Measurements from ENCODE around the gene TTLL11. TPM values are rescaled to one million over a fixed set of nuclear protein-coding genes. Genes with fewer than 3 reads are reported as not detected.

The TTLL11 gene
- polyA plus RNA-seq, 4 donors = 3.2 to 4.8 (median 3.9) TPM

DNA sequence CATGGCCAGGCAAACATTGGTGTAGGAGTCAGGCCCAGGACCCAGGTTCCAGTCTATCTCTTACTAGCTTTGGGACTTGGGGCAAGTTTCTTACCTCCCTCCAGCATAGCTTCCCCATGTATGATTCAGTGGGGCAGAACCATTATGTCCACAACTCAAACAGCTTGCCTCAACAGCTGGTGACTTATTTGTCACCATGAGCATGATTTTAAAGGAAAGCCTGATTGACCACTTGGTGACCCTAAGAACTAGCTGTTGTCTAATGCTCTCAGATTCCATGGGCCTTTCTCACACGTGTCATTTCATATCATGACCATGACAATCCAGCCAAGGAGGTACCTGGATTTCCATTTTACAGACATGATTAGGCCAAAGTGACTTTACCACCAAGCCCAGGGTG lies 126.4 kb downstream of the TTLL11 start:
- no peaks in the 10 kb centered on the region for H3K9me3 ChIP-seq (ENCODE audit: control insufficient read depth in 2 of 2, insufficient read depth in 1 of 2, low read depth in 1 of 2, low read length in 1 of 2)
- FAIRE-seq (no peak), DNase-seq (no peak)
- H3K27ac ChIP-seq (ENCODE audit: low read depth in 1 of 3, low read length in 2 of 3) = no peak overlapping the region
- H3K4me1 ChIP-seq (ENCODE audit: control insufficient read depth in 3 of 3, insufficient read depth in 2 of 3, low read depth in 1 of 3, low read length in 2 of 3) = no peaks in the 10 kb centered on the region
- H3K27me3 ChIP-seq (ENCODE audit: control insufficient read depth in 3 of 3, insufficient read depth in 3 of 3, low read length in 3 of 3) = no peaks in the 10 kb centered on the region
- no peak overlapping the region for H3K4me3 ChIP-seq (ENCODE audit: low read depth in 1 of 3, low read length in 3 of 3)
- 82 to 95% (median 86%) methylated on average over 1 of the region's 1 CpG for WGBS, 3 donors
- H3K36me3 ChIP-seq (ENCODE audit: control insufficient read depth in 3 of 3, insufficient read depth in 2 of 3, low read depth in 1 of 3, low read length in 3 of 3) = no peaks in the 10 kb centered on the region

DNA sequence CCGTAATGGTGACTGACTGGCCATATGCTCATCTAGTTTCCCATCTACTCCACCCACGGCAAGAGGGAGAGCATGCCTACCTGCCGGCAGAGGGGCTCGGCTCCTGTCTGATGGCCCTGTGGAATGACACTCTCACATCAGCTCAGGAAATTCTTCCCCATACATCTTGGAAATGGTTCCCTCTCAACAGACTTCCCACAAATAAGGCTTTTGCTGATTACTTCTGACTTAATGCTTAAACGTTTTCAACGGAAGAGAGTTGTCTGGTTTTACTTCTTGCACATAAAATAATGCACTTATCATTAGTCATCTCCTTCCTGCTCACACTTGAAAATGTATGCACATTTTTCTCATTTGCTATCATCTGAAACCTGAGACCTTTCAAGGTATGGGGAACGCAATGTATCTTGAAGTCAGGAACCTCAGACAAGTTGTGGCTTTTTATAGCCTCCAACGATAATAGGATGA lies 129.5 kb downstream of the TTLL11 start:
- Histone ChIP-seq H3K27me3 (ENCODE audit: control insufficient read depth in 3 of 3, insufficient read depth in 3 of 3, low read length in 3 of 3) (no peaks in the 10 kb centered on the region), H3K36me3 (ENCODE audit: control insufficient read depth in 3 of 3, insufficient read depth in 2 of 3, low read depth in 1 of 3, low read length in 3 of 3) (no peaks in the 10 kb centered on the region), H3K4me3 (ENCODE audit: low read depth in 1 of 3, low read length in 3 of 3) (no peak overlapping the region), H3K27ac (ENCODE audit: low read depth in 1 of 3, low read length in 2 of 3) (no peak overlapping the region), H3K9me3 (ENCODE audit: control insufficient read depth in 2 of 2, insufficient read depth in 1 of 2, low read depth in 1 of 2, low read length in 1 of 2) (no peaks in the 10 kb centered on the region), H3K4me1 (ENCODE audit: control insufficient read depth in 3 of 3, insufficient read depth in 2 of 3, low read depth in 1 of 3, low read length in 2 of 3) (no peaks in the 10 kb centered on the region)
- DNase-seq = no peak
- WGBS, 3 donors = 76 to 82% (median 81%) methylated on average over 8 of the region's 8 CpGs
- no peak for FAIRE-seq

DNA sequence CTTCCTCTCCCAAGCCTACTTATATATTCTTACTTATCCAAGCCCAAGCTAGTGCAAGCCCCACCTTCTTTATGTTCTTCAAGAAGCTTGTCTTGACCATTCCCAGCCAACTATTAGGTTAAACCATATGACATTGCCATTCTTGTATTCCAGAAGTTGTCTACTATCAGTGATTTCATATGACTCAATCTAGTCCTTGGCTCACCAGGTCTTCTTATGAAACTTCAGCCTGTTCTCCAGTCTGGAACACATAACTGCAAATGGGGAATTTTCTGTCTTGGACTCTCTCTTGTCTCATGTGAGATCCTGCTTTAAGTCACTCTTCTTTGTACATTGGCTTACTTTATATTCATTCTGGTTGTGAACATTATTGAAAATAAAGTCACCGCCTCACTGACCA lies 130.7 kb downstream of the TTLL11 start:
- Histone ChIP-seq H3K36me3 (ENCODE audit: control insufficient read depth in 3 of 3, insufficient read depth in 2 of 3, low read depth in 1 of 3, low read length in 3 of 3) (no peaks in the 10 kb centered on the region), H3K27me3 (ENCODE audit: control insufficient read depth in 3 of 3, insufficient read depth in 3 of 3, low read length in 3 of 3) (no peaks in the 10 kb centered on the region), H3K4me3 (ENCODE audit: low read depth in 1 of 3, low read length in 3 of 3) (no peak overlapping the region), H3K9me3 (ENCODE audit: control insufficient read depth in 2 of 2, insufficient read depth in 1 of 2, low read depth in 1 of 2, low read length in 1 of 2) (no peaks in the 10 kb centered on the region), H3K4me1 (ENCODE audit: control insufficient read depth in 3 of 3, insufficient read depth in 2 of 3, low read depth in 1 of 3, low read length in 2 of 3) (no peaks in the 10 kb centered on the region), H3K27ac (ENCODE audit: low read depth in 1 of 3, low read length in 2 of 3) (no peak overlapping the region)
- 100% methylated on average over 1 of the region's 1 CpG for WGBS, 3 donors
- DNase-seq (no peak), FAIRE-seq (no peak)

DNA sequence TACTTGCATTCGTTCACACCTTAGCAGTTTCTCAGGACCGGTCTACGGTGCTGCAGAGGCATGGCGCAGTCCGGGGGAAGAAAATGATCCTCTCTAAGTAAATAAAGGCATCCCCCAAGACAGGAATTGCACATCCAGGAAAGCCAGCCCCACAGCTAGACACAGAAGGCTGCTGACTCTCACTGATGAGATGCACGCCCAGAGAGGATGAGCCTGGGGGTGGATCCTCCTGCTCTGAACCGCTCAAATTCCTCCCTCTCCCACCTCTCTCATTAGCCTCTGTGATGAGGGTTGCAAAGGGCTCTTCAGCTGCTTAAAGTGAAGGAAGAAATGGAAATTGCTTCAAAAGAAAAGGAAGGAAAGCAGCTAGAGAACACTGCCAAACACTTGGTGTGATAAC lies 132.4 kb downstream of the TTLL11 start:
- 91 to 95% (median 95%) methylated on average over 7 of the region's 7 CpGs for WGBS, 3 donors
- Histone ChIP-seq H3K36me3 (ENCODE audit: control insufficient read depth in 3 of 3, insufficient read depth in 2 of 3, low read depth in 1 of 3, low read length in 3 of 3) (no peaks in the 10 kb centered on the region), H3K9me3 (ENCODE audit: control insufficient read depth in 2 of 2, insufficient read depth in 1 of 2, low read depth in 1 of 2, low read length in 1 of 2) (no peaks in the 10 kb centered on the region), H3K4me3 (ENCODE audit: low read depth in 1 of 3, low read length in 3 of 3) (no peak overlapping the region), H3K4me1 (ENCODE audit: control insufficient read depth in 3 of 3, insufficient read depth in 2 of 3, low read depth in 1 of 3, low read length in 2 of 3) (no peaks in the 10 kb centered on the region), H3K27me3 (ENCODE audit: control insufficient read depth in 3 of 3, insufficient read depth in 3 of 3, low read length in 3 of 3) (no peaks in the 10 kb centered on the region), H3K27ac (ENCODE audit: low read depth in 1 of 3, low read length in 2 of 3) (no peak overlapping the region)
- FAIRE-seq (no peak), DNase-seq (no peak)

DNA sequence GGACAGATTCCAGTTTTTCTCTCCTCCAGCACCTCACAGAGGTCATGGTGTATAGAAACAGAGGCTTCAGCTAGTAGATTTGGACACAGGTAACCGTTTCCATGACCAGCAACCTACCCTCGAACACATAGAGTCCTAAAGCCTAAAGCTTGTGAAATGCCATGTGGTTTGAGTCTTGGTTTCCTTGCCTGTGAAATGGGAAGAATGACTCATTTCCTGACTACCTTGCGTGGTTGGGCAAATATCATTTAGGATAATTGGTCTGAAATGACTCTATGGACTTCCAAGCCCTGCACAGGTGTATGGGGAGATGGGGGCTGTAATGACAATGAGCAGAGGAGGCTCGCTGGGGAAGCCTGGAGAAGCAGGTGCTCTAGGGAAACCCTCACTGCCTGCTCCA lies 134.6 kb downstream of the TTLL11 start:
- H3K9me3 ChIP-seq (ENCODE audit: control insufficient read depth in 2 of 2, insufficient read depth in 1 of 2, low read depth in 1 of 2, low read length in 1 of 2) = no peaks in the 10 kb centered on the region
- DNase-seq = no peak
- no peak overlapping the region for H3K27ac ChIP-seq (ENCODE audit: low read depth in 1 of 3, low read length in 2 of 3)
- H3K27me3 ChIP-seq (ENCODE audit: control insufficient read depth in 3 of 3, insufficient read depth in 3 of 3, low read length in 3 of 3) = no peaks in the 10 kb centered on the region
- H3K36me3 ChIP-seq (ENCODE audit: control insufficient read depth in 3 of 3, insufficient read depth in 2 of 3, low read depth in 1 of 3, low read length in 3 of 3) = no peaks in the 10 kb centered on the region
- H3K4me3 ChIP-seq (ENCODE audit: low read depth in 1 of 3, low read length in 3 of 3) = no peak overlapping the region
- FAIRE-seq = no peak
- no peaks in the 10 kb centered on the region for H3K4me1 ChIP-seq (ENCODE audit: control insufficient read depth in 3 of 3, insufficient read depth in 2 of 3, low read depth in 1 of 3, low read length in 2 of 3)
- 71 to 75% (median 71%) methylated on average over 4 of the region's 4 CpGs for WGBS, 3 donors

DNA sequence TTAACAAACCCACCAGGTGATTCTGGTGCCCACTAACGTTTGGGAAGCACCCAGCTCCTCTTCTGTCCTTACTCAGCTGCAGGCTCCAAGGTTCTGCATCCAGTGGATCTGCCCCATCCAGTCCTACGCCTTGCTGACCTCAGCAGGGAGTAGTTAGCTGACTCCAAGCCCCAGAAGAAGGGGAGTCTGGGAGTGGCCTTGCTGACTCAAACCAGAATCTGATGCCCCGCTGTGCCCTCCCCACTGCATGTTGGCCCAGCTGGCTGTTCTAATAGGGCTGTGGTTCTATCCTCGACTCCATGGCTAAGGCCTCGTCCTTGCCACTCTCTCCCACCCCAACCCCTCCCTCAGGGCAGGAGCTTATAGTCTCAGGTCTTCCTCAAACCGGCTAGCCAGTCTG lies 136.3 kb downstream of the TTLL11 start:
- no peaks in the 10 kb centered on the region for H3K27me3 ChIP-seq (ENCODE audit: control insufficient read depth in 3 of 3, insufficient read depth in 3 of 3, low read length in 3 of 3)
- H3K4me3 ChIP-seq (ENCODE audit: low read depth in 1 of 3, low read length in 3 of 3) = no peak overlapping the region
- no peak for FAIRE-seq
- H3K36me3 ChIP-seq (ENCODE audit: control insufficient read depth in 3 of 3, insufficient read depth in 2 of 3, low read depth in 1 of 3, low read length in 3 of 3) = no peaks in the 10 kb centered on the region
- 78 to 89% (median 89%) methylated on average over 6 of the region's 6 CpGs for WGBS, 3 donors
- no peaks in the 10 kb centered on the region for H3K9me3 ChIP-seq (ENCODE audit: control insufficient read depth in 2 of 2, insufficient read depth in 1 of 2, low read depth in 1 of 2, low read length in 1 of 2)
- no peak for DNase-seq
- no peak overlapping the region for H3K27ac ChIP-seq (ENCODE audit: low read depth in 1 of 3, low read length in 2 of 3)
- H3K4me1 ChIP-seq (ENCODE audit: control insufficient read depth in 3 of 3, insufficient read depth in 2 of 3, low read depth in 1 of 3, low read length in 2 of 3) = no peaks in the 10 kb centered on the region

DNA sequence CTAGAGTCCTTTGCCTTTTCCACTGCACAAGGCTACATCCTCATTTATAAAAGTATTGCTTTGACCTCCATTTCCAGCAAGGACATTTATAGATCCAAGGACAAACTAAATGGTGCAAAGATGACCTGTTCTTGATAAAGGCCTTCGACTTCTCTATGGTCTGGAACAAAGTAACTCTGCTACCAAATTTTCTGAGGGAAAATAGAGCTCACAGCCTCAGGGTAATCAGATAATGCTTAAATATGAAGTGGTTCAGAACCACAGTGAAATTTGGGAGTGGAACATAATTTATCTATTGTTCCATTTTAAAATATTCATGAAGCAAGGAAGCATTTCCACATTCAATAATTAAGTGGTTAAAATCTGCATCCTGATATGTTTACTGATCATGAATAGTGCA lies 137.5 kb downstream of the TTLL11 start:
- H3K9me3 ChIP-seq (ENCODE audit: control insufficient read depth in 2 of 2, insufficient read depth in 1 of 2, low read depth in 1 of 2, low read length in 1 of 2) = no peaks in the 10 kb centered on the region
- no peak overlapping the region for H3K27ac ChIP-seq (ENCODE audit: low read depth in 1 of 3, low read length in 2 of 3)
- no peak overlapping the region for H3K4me3 ChIP-seq (ENCODE audit: low read depth in 1 of 3, low read length in 3 of 3)
- no peaks in the 10 kb centered on the region for H3K4me1 ChIP-seq (ENCODE audit: control insufficient read depth in 3 of 3, insufficient read depth in 2 of 3, low read depth in 1 of 3, low read length in 2 of 3)
- FAIRE-seq = no peak
- H3K36me3 ChIP-seq (ENCODE audit: control insufficient read depth in 3 of 3, insufficient read depth in 2 of 3, low read depth in 1 of 3, low read length in 3 of 3) = no peaks in the 10 kb centered on the region
- no peaks in the 10 kb centered on the region for H3K27me3 ChIP-seq (ENCODE audit: control insufficient read depth in 3 of 3, insufficient read depth in 3 of 3, low read length in 3 of 3)
- WGBS, 3 donors = 71 to 84% (median 73%) methylated on average over 1 of the region's 1 CpG
- DNase-seq = no peak

DNA sequence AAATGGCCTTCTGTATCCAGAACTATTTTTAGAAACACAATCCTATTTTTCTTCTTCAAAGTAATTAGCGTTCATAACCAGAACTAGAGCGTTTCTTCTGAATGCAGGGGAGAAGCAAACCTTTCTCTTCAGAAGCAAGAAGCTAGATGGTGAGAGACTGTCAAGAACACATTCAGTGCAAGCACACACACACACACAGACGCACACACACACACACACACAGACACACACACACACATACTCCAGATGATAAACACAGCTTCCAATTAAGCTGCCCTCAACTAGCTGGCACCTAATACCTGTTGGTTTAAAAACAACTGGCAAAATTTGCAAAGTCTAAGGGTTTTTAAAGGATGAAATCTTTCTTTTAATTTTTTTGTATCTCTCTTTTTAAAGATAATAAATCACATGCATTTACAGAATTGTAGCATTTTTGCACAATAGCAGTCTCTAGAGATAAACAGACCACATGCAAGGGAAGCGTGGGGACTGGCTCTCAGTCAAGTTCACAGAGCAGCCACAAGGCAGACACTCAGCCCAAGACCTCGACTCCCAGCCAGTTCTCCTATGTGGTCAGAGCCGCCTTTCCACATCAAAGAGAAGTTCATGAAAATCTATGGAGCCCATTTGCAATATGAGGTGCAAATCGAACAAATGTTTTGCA lies 138.5 kb downstream of the TTLL11 start:
- Histone ChIP-seq H3K9me3 (ENCODE audit: control insufficient read depth in 2 of 2, insufficient read depth in 1 of 2, low read depth in 1 of 2, low read length in 1 of 2) (no peaks in the 10 kb centered on the region), H3K4me1 (ENCODE audit: control insufficient read depth in 3 of 3, insufficient read depth in 2 of 3, low read depth in 1 of 3, low read length in 2 of 3) (no peaks in the 10 kb centered on the region), H3K36me3 (ENCODE audit: control insufficient read depth in 3 of 3, insufficient read depth in 2 of 3, low read depth in 1 of 3, low read length in 3 of 3) (no peaks in the 10 kb centered on the region), H3K27ac (ENCODE audit: low read depth in 1 of 3, low read length in 2 of 3) (no peak overlapping the region), H3K4me3 (ENCODE audit: low read depth in 1 of 3, low read length in 3 of 3) (no peak overlapping the region), H3K27me3 (ENCODE audit: control insufficient read depth in 3 of 3, insufficient read depth in 3 of 3, low read length in 3 of 3) (no peaks in the 10 kb centered on the region)
- DNase-seq (no peak), FAIRE-seq (no peak)
- 54 to 85% (median 73%) methylated on average over 7 of the region's 7 CpGs for WGBS, 3 donors

DNA sequence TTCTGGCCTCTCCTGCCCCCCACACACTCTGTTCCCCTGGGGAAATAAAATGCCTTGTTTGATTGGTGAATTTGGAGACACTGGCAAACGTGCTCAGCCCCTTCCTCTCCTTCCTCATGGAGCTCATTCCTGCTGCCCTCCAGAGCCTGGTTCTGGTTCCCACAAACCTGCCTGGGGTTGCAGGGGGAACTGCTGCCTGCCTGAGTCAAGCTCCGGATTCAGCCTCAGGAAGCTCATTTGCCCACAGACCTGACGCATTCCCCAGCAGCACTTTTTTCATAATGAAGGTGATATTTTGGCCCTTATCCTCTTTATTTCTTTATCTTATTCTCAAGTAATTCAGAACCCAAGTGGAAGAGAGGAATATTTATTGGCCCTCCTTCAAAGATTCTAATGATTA lies 140.5 kb downstream of the TTLL11 start:
- Histone ChIP-seq H3K4me1 (ENCODE audit: control insufficient read depth in 3 of 3, insufficient read depth in 2 of 3, low read depth in 1 of 3, low read length in 2 of 3) (no peaks in the 10 kb centered on the region), H3K9me3 (ENCODE audit: control insufficient read depth in 2 of 2, insufficient read depth in 1 of 2, low read depth in 1 of 2, low read length in 1 of 2) (no peaks in the 10 kb centered on the region), H3K27me3 (ENCODE audit: control insufficient read depth in 3 of 3, insufficient read depth in 3 of 3, low read length in 3 of 3) (no peaks in the 10 kb centered on the region), H3K27ac (ENCODE audit: low read depth in 1 of 3, low read length in 2 of 3) (no peak overlapping the region), H3K4me3 (ENCODE audit: low read depth in 1 of 3, low read length in 3 of 3) (no peak overlapping the region), H3K36me3 (ENCODE audit: control insufficient read depth in 3 of 3, insufficient read depth in 2 of 3, low read depth in 1 of 3, low read length in 3 of 3) (no peaks in the 10 kb centered on the region)
- DNase-seq (no peak), FAIRE-seq (no peak)
- WGBS, 3 donors = 73 to 80% (median 78%) methylated on average over 3 of the region's 3 CpGs
